HG03064 (cell line): ENCODE data around the gene HAX1.
"Not testable (repeated sequence)": the region's sequence is repeated elsewhere in the genome, so short reads cannot be mapped to it uniquely, and the experiment has no call there.

Source experiments
- ATAC-seq: cut with Tn5 transposase; IDR thresholded peaks from one replicate; pipeline ENCODE4 v1.9.1; 2021; ENCODE audit warnings: low read depth; ENCODE audit not compliant: unreplicated experiment

The HAX1 gene

GRCh38 chr1:154272999-154273563 is 652 bp downstream of the HAX1 start:
- ATAC-seq = no peak

GRCh38 chr1:154276797-154277196 is 4.4 kb downstream of the HAX1 start:
- ATAC-seq = no peak

GRCh38 chr1:154287591-154287990 is 15.2 kb downstream of the HAX1 start:
- not testable (repeated sequence) for ATAC-seq

- ATAC-seq = no peak
Observed at GRCh38 chr1:154288661-154289060, 16.2 kb downstream of the HAX1 start.

- no peak for ATAC-seq
Observed at GRCh38 chr1:154290921-154291320, 18.5 kb downstream of the HAX1 start.

- no peak for ATAC-seq
Observed at GRCh38 chr1:154295408-154296235, 23.2 kb downstream of the HAX1 start.

- no peak for ATAC-seq
Observed at GRCh38 chr1:154301582-154301981, 29.2 kb downstream of the HAX1 start.

- ATAC-seq = no peak
Observed at GRCh38 chr1:154304664-154305337, 32.4 kb downstream of the HAX1 start.

- no peak for ATAC-seq
Observed at GRCh38 chr1:154306151-154306550, 33.7 kb downstream of the HAX1 start.

- not testable (repeated sequence) for ATAC-seq
Observed at GRCh38 chr1:154307670-154308270, 35.3 kb downstream of the HAX1 start.

- not testable (repeated sequence) for ATAC-seq
Observed at GRCh38 chr1:154309136-154309535, 36.7 kb downstream of the HAX1 start.

- ATAC-seq = not testable (repeated sequence)
Observed at GRCh38 chr1:154312229-154313065, 40.0 kb downstream of the HAX1 start.

GRCh38 chr1:154313066-154313356 is 40.6 kb downstream of the HAX1 start:
- ATAC-seq = no peak

GRCh38 chr1:154314226-154314625 is 41.8 kb downstream of the HAX1 start:
- ATAC-seq = not testable (repeated sequence)

GRCh38 chr1:154316704-154317103 is 44.3 kb downstream of the HAX1 start:
- ATAC-seq = no peak

GRCh38 chr1:154318386-154318785 is 46.0 kb downstream of the HAX1 start:
- no peak for ATAC-seq

GRCh38 chr1:154320882-154321608 is 48.6 kb downstream of the HAX1 start, which contains the start of gene AQP10:
TSS of gene AQP10 (plus strand) at chr1:154321093. CDS start at chr1:154321156, 63 bp downstream.
- no peak for ATAC-seq

GRCh38 chr1:154321609-154321934 is 49.1 kb downstream of the HAX1 start:
- ATAC-seq = not testable (repeated sequence)

GRCh38 chr1:154323493-154323892 is 51.1 kb downstream of the HAX1 start:
- no peak for ATAC-seq

GRCh38 chr1:154324241-154324640 is 51.8 kb downstream of the HAX1 start:
- no peak for ATAC-seq
